CD4-positive, alpha-beta T cell treated with Interleukin-4 for 4 hours (primary cell): ENCODE data around the gene P2RY14.
"Not testable (repeated sequence)": the region's sequence is repeated elsewhere in the genome, so short reads cannot be mapped to it uniquely, and the experiment has no call there.

Experiments
- DNase-seq: peaks from one replicate; pipeline ENCODE4 v3.0.0-alpha.2; 2020

The P2RY14 gene

GRCh38 chr3:151256749-151257148, 21.6 kb downstream of the P2RY14 start:
- no peak for DNase-seq

DNA sequence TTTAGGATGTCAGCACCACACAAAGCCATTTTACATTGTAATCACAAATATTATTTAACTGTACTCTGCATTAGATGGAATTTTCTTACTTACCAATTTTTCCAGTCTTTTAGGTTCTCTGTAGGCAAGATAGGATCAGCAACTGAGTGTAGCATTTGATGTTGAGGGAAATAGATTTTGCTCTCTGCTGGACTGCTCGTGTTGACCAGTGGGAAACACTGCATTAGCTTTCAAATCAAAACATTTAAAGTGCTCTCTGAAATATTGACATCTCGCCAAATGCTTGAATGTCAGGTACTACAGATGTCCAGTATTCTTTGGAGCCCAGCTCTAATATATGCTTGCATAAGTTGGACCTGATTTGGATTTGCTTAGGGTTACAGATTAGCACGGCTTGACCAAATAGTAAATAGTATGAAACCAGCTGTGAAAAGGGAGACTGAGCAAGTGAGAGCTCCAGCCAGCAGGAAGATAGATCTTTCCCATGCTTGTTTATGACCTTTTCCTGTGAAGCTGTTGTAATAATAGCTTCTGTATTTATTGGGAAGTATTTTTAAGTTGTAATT, 29.5 kb downstream of the P2RY14 start:
- no peak for DNase-seq

- not testable (repeated sequence) for DNase-seq
Observed at GRCh38 chr3:151242006-151242405, 36.3 kb downstream of the P2RY14 start.

- no peak for DNase-seq
Observed at GRCh38 chr3:151236736-151237135, 41.6 kb downstream of the P2RY14 start.

- DNase-seq = no peak
Observed at GRCh38 chr3:151236316-151236715, 42.0 kb downstream of the P2RY14 start.

DNA sequence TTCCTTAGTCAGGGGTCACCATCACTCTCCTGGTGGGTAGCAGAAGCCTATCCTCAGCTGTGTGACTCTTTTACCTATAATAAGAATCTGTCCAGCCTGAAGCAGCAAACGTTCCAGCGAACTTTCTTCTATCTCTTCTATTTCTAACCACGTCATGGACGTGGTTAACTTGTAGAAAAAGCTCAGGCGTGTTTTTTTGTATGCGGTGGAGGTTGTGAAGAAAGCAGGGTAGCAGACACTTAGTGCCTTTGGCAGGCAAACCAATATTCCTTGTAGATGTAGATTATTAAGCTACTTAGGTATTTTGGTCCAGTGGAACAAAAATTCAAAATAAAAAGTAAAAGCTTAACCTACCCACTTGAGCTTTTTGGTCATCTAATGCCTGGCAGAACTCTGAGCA, 43.5 kb downstream of the P2RY14 start:
- DNase-seq = no peak

GRCh38 chr3:151232991-151233390, 45.4 kb downstream of the P2RY14 start:
- DNase-seq = no peak

GRCh38 chr3:151232403-151232802, 45.9 kb downstream of the P2RY14 start:
- DNase-seq = not testable (repeated sequence)

GRCh38 chr3:151230646-151231045, 47.7 kb downstream of the P2RY14 start:
- DNase-seq = peak; percentile 23

DNA sequence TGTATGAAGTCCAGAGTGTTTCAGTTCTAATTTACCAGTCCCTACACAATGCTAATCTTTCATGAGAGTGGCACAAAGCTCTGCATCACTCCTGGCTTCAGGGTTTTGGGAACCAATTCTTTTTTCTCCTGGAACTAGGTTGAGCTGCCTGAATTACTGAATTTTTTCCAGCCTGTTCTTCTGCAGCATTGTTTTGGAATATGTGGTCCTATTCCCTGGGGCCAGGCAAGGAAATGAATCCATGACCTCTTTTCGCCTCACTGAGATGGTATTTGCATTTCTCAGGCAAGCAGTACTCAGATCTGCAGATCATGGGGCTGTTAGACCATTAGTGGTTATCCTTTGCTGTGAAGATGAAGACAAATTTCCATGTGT, 49.7 kb downstream of the P2RY14 start:
- DNase-seq = no peak

DNA sequence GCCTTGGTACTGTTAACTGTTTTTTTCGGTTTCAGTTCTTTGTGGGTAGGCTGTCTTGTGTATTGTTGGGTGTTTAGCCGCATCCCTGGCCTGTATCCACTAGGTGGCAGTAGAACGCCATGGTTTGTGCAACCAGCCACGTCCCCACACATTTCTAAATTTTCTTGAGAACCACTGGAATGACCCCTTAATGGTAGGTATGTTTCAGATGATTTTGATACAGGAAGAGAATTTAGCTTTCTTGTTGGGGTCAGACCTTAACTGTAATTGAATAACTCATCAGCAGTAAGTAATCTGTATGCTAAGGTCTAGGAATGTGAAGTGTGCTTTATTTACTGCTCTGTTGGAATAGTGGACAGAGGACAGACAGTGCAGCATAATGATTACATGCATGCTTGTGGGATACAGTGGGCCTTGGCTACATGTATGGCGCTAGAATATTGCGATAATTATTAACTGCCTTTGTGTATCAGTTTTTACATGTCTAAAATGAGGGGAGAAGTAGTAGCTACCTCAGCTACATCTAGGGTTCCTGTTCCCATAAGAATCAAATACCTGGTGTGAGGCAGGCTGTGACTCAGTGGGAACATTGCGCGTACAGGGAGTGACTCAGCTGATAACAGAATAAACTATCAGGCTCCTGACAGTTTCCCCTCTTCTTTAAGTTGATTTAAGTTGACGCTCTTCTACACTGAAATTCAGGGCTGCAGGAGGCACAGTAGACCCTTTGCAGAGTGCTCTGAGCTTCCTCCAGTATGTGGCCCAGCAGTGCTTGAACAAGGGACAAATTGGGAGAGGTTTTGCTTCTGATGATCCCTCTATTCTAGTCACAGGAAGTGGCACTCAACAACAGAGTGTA, 50.3 kb downstream of the P2RY14 start:
- peak; percentile 81 for DNase-seq

DNA sequence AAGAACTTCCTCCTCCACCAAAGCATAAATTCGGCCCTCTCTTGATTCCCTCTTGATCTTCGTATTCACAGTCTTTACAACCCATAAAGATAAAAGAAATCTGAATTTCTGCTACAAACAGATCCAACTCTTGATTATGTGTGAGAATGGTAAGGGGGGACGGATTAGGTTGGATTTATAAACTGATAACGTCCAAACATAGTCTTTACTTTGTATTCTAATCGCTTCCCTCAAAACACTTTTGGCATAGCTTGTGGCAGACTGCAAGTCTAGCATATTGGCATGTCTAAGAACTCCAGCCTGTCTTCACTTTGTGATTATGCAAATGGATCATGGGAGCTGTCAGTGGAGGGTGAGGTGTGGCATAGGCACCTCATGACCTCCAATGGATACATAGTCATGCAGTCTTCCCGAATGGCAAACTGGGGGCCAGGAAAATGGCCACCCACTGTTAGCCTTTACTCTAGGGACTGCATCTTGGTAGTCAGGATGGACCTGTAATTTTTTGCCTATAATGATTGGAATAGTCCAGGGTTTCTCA, 51.0 kb downstream of the P2RY14 start:
- DNase-seq = no peak

DNA sequence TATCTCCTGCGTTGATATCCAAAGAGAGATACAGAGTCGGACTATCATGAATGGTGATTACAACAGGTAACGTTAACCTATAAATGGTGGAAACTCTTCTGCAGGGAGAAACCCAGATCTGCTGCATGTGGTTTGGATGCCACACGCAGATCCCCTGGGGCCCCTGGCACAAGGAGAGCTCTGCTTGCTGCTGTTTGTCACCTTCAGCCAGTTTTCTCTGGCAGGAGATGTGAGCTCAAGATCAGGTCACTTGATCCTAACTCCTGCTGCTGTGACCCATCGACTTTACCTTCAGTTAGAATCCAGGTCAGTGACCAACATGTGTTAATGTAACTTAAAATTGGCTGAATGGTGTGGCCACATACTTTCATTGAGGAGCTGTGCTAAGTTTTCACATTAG, 51.5 kb downstream of the P2RY14 start:
- no peak for DNase-seq

- DNase-seq = peak; percentile 37
Observed at GRCh38 chr3:151226088-151226563, 52.2 kb downstream of the P2RY14 start.

- DNase-seq = peak; percentile 50
Observed at GRCh38 chr3:151225040-151225975, 53.0 kb downstream of the P2RY14 start.

DNA sequence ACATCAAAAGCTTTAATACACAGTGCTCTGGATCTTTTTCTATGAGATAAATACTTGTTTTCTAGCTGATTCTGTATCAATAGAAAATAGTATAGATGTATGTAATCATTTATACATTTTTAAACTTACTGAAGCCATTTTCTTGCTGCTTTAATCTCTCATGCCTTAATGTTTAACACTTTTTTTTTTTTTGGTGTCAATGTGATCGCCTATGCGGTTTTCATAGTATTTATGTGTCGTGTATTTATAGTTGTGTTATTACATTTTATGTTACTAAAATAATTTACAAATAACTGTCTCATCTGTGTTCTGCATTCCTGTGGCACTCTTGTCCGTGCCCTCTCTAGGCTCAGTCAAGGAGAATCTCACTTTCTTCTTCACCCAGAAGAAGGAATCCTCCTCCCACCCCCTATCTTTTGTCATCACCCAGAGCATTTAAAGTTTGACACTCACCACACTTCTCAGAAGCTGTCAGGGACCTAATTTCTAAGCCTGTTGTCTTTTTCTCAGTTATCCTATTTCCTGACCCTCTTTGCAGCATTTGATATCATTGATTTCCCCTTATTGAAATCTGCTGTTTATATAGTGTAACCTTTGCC, 54.0 kb downstream of the P2RY14 start:
- no peak for DNase-seq

DNA sequence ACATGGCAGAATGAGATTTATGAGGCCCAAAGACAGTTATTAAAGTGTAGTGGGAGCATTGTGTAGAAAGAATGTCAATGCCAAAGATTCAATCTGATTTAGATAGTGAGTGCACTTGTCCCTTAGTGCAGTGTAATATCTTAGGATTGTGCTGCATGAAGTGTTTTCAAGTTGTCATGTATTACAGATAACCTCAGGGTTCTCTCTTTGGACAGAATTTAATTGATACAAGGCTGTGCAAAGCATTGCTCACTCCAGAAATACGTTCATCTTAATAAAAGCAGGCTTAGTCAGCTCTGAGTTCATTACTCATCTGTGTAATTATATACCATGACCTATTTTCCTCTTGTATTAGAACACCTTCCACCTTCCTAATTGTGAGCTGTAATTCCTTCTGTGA, 59.3 kb downstream of the P2RY14 start:
- no peak for DNase-seq

DNA sequence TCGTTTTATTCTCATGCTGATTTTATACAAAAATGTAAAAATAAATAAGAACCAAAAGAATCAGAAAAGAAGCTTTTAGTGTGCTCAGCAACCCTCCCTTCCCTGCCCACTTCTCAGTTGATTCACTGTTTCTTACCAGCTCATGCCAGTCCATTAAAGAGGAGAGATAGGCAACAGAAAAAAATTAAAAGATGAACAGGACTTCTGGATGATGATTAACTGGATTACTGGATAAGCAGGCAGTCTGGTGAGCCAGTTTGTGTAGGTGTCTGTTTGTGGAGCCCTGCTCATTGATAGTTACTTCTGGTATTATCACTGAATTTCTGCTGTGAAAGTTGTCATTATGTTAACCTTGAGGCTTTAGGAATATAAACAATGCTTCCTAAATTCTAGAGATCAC, 60.2 kb downstream of the P2RY14 start:
- no peak for DNase-seq

DNA sequence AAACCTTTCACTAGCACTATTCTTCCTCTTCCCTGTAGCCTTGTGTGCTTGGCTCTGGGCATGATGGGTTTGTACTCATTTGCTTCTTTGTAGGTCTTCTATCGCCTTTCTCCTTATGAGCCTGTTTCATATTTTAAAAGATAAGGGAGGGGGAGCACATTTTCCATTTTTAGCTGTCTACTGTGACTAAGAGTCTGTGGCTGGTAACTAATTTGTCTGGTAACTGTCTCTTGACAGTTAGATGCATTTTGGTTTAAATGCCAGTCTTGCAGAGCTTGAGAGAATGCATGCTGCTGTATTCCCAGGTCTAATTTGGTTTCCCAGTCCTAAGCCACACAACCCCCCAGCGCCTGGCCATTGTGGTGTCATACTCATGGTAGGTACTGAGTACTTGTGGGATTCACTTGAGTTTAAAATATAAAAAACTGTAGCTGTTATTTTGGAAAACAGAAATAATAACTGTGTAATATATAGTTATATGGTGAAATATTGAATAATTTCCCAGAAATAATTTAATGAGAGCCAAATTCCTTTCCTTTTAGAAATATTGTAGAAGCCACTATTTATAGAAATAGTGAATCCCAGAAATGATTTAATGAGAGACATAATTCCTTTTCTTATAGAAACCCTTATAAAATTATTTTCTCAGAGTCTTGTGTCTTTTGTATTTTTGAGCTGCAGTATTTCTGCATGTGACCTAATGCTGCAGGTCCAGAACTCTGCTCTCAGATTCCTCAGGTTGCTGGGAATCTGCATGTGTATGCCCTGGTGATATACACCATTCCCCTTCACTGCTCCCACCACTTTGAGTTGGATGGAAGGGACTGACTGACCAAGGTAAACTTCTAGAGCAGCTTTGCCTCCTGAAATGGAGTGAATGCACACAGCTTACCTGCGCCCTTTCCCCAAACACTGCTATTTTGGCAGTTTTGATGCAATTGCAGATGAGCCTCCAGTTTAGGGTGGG, 61.4 kb downstream of the P2RY14 start:
- DNase-seq = no peak

GRCh38 chr3:151214459-151214858, 63.9 kb downstream of the P2RY14 start:
- DNase-seq = no peak

GRCh38 chr3:151213881-151214280, 64.5 kb downstream of the P2RY14 start:
- DNase-seq = no peak
